GM10248 (cell line): ENCODE data around the gene SLC51B.
A peak's percentile ranks its signal among the peaks of the same experiment; 100 is the strongest.

Source experiments
- CTCF ChIA-PET: fragments of 300-600 bp; sonication (Branson Sonifier 250); formaldehyde crosslinking; extraction: SDS; loops from one replicate; lab custom pipeline; 2021; ENCODE audit warnings: antibody characterized with exemption; lab: Yijun Ruan, JAX
- POLR2A ChIA-PET: fragments of 350-650 bp; sonication (Branson Sonifier 250); formaldehyde crosslinking; extraction: SDS; loops from one replicate; lab custom pipeline; 2020; ENCODE audit warnings: antibody characterized with exemption; lab: Yijun Ruan, JAX
- DNase-seq: peaks from one replicate; pipeline ENCODE4 v3.0.0; 2012; ENCODE audit errors: extremely low spot score
- TF ChIP-seq, protein P1 (sequence below): IDR thresholded peaks from 2 replicates; pipeline ENCODE4 v1.5.1; 2012; ENCODE audit warnings: mild to moderate bottlenecking, low read depth; ENCODE audit errors: extremely low read depth, missing control alignments, control extremely low read depth

The SLC51B gene

GRCh38 chr15:65085990-65086679, 40.9 kb downstream of the SLC51B start:
- DNase-seq, result peak; percentile 53
- TF ChIP-seq, protein P1, sequence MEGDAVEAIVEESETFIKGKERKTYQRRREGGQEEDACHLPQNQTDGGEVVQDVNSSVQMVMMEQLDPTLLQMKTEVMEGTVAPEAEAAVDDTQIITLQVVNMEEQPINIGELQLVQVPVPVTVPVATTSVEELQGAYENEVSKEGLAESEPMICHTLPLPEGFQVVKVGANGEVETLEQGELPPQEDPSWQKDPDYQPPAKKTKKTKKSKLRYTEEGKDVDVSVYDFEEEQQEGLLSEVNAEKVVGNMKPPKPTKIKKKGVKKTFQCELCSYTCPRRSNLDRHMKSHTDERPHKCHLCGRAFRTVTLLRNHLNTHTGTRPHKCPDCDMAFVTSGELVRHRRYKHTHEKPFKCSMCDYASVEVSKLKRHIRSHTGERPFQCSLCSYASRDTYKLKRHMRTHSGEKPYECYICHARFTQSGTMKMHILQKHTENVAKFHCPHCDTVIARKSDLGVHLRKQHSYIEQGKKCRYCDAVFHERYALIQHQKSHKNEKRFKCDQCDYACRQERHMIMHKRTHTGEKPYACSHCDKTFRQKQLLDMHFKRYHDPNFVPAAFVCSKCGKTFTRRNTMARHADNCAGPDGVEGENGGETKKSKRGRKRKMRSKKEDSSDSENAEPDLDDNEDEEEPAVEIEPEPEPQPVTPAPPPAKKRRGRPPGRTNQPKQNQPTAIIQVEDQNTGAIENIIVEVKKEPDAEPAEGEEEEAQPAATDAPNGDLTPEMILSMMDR, result peak; percentile 58
- POLR2A ChIA-PET, result no interaction called here
- CTCF ChIA-PET, result interaction anchor here (0.9 to 3.2 kb wide), 11 partner anchors 9 to 68 kb away, joined by 3 to 17 read pairs (median 6); partner anchors contain the start of gene KBTBD13

- ChIA-PET POLR2A (interaction anchor here (0.6 kb wide), 1 partner anchor 243 kb away, joined by 6 read pairs; no protein-coding TSS in a partner anchor), CTCF (interaction anchor here (0.9 to 3.2 kb wide), 12 partner anchors 9 to 68 kb away, joined by 3 to 17 read pairs (median 6); partner anchors contain the start of gene KBTBD13)
- DNase-seq, result no peak
- TF ChIP-seq, protein P1, result no peak
Observed at GRCh38 chr15:65086680-65087111, 41.5 kb downstream of the SLC51B start.

DNA sequence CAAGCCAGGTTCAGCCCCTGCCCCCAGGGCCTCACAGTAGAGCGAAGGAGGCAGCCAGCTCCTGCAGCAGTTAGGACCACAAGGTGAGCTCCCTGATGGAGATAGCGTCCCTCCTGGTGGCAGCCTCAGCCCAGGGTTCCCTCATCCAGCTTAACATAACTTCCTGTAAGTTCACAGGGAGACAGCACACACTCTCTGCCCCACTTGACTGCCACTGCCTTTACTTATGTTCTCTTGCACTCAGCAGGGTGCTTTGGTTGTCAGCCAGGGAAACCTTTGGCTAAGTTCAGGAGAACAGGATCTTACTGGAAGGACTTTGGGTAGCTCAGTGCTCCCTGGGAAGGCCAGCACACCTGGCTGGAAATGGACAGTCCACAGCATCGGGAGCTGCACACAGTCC, 42.2 kb downstream of the SLC51B start:
- TF ChIP-seq, protein P1, result no peak
- no peak for DNase-seq
- CTCF ChIA-PET, result interaction anchor here (0.9 to 3.2 kb wide), 12 partner anchors 9 to 69 kb away, joined by 3 to 17 read pairs (median 6); partner anchors contain the start of gene KBTBD13
- POLR2A ChIA-PET, result interaction anchor here (0.6 kb wide), 1 partner anchor 244 kb away, joined by 6 read pairs; no protein-coding TSS in a partner anchor

- ChIA-PET CTCF (interaction anchor here (1.0 to 3.2 kb wide), 6 partner anchors 14 to 54 kb away, joined by 4 to 17 read pairs (median 6); no protein-coding TSS in a partner anchor), POLR2A (no interaction called here)
- no peak for DNase-seq
- TF ChIP-seq, protein P1, result no peak
Observed at GRCh38 chr15:65087873-65088642, 42.9 kb downstream of the SLC51B start.

GRCh38 chr15:65088643-65089021, 43.4 kb downstream of the SLC51B start:
- TF ChIP-seq, protein P1, result no peak
- ChIA-PET CTCF (interaction anchor here (1.4 to 1.9 kb wide), 2 partner anchors 33 to 296 kb away, joined by 3 to 5 read pairs; no protein-coding TSS in a partner anchor), POLR2A (no interaction called here)
- DNase-seq, result no peak

GRCh38 chr15:65089206-65089824, 44.1 kb downstream of the SLC51B start:
- CTCF ChIA-PET, result interaction anchor here (1.4 to 1.9 kb wide), 2 partner anchors 34 to 296 kb away, joined by 3 to 5 read pairs; no protein-coding TSS in a partner anchor

More at GRCh38 chr15:65089206-65089824, 44.1 kb downstream of the SLC51B start:
- TF ChIP-seq, protein P1, result no peak
- DNase-seq, result no peak
- POLR2A ChIA-PET, result no interaction called here
